Ovary (tissue), 3 donors: ENCODE data around the gene TRPM3.

Experiments
- POLR2A ChIP-seq: fragments of 450-650 bp; IDR thresholded peaks from one replicate; pipeline ENCODE4 v1.6.1; 2017; ENCODE audit warnings: antibody characterized with exemption, mild to moderate bottlenecking, moderate library complexity
- TF ChIP-seq, protein P1 (sequence below), 3 donors: fragments of 450-650 bp in 2 of 3; fragments of 200-600 bp in 1 of 3; IDR thresholded peaks; one replicate each; pipeline versions ENCODE4 v1.5.1 to v1.8.0; 2016 to 2022; ENCODE audit warnings: antibody characterized with exemption in 3 of 3, mild to moderate bottlenecking in 1 of 3
- donor health status: DM: no; HTN: no; CAD: no.

DNA sequence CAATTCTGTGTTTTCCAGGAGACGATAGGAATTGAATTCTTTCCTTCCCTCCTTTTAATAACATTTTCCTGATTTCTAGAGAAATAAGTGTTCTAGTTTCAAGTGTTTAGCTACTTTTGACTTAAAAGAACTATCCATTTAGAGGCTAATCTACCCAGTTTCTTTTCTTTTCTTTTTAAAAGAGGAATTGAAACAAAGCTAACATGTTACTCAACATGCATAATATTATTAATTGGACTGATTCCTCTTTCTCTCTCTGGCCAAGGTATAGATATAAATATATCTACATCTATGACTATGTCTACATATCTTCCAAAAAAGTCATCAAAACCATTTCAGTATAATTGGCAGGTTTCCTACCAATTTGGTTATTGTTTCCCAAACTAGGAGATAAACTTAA, 309.8 kb downstream of the TRPM3 start:
- TF ChIP-seq, protein P1, sequence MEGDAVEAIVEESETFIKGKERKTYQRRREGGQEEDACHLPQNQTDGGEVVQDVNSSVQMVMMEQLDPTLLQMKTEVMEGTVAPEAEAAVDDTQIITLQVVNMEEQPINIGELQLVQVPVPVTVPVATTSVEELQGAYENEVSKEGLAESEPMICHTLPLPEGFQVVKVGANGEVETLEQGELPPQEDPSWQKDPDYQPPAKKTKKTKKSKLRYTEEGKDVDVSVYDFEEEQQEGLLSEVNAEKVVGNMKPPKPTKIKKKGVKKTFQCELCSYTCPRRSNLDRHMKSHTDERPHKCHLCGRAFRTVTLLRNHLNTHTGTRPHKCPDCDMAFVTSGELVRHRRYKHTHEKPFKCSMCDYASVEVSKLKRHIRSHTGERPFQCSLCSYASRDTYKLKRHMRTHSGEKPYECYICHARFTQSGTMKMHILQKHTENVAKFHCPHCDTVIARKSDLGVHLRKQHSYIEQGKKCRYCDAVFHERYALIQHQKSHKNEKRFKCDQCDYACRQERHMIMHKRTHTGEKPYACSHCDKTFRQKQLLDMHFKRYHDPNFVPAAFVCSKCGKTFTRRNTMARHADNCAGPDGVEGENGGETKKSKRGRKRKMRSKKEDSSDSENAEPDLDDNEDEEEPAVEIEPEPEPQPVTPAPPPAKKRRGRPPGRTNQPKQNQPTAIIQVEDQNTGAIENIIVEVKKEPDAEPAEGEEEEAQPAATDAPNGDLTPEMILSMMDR (IDR thresholded peaks at IDR 0.05), result no peak
- no peak for TF ChIP-seq POLR2A
